ENCODE data around the gene COBLL1.

COBLL1 gene

GRCh38 chr2:164675027-164675426 is 166.6 kb downstream of the COBLL1 start:
- no peak overlapping the region for H3K27ac ChIP-seq (ENCODE audit: low read depth, low read length, severe bottlenecking)
- 80 to 100% methylated on average over 1 of the region's 2 CpGs for WGBS, 2 experiments (ENCODE audit: insufficient coverage in 2 of 2)
- no peaks in the 10 kb centered on the region for H3K9me3 ChIP-seq (ENCODE audit: control insufficient read depth, low read length)
- H3K4me3 ChIP-seq (ENCODE audit: extremely low read depth, insufficient read depth, low read length, poor library complexity, severe bottlenecking), result no peak overlapping the region
- no peaks in the 10 kb centered on the region for H3K4me1 ChIP-seq (ENCODE audit: control insufficient read depth, insufficient read depth, low read length, poor library complexity, severe bottlenecking)
- no peaks in the 10 kb centered on the region for H3K36me3 ChIP-seq (ENCODE audit: control insufficient read depth, insufficient read depth, low read length)

- no peak overlapping the region for H3K27ac ChIP-seq (ENCODE audit: low read depth, low read length, severe bottlenecking)
Measured at GRCh38 chr2:164671664-164672396, 169.8 kb downstream of the COBLL1 start.

GRCh38 chr2:164669291-164669690 is 172.3 kb downstream of the COBLL1 start:
- H3K9me3 ChIP-seq (ENCODE audit: control insufficient read depth, low read length), result no peaks in the 10 kb centered on the region
- no peaks in the 10 kb centered on the region for H3K36me3 ChIP-seq (ENCODE audit: control insufficient read depth, insufficient read depth, low read length)
- no peaks in the 10 kb centered on the region for H3K4me1 ChIP-seq (ENCODE audit: control insufficient read depth, insufficient read depth, low read length, poor library complexity, severe bottlenecking)
- H3K27ac ChIP-seq (ENCODE audit: low read depth, low read length, severe bottlenecking), result no peak overlapping the region
- no peak overlapping the region for H3K4me3 ChIP-seq (ENCODE audit: extremely low read depth, insufficient read depth, low read length, poor library complexity, severe bottlenecking)

More at GRCh38 chr2:164671664-164672396, 169.8 kb downstream of the COBLL1 start:
- no peaks in the 10 kb centered on the region for H3K4me1 ChIP-seq (ENCODE audit: control insufficient read depth, insufficient read depth, low read length, poor library complexity, severe bottlenecking)
- no peak overlapping the region for H3K4me3 ChIP-seq (ENCODE audit: extremely low read depth, insufficient read depth, low read length, poor library complexity, severe bottlenecking)
- WGBS, 2 experiments (ENCODE audit: insufficient coverage in 2 of 2), result 92 to 100% methylated on average over 2 to 3 of the region's 4 CpGs
- H3K36me3 ChIP-seq (ENCODE audit: control insufficient read depth, insufficient read depth, low read length), result no peaks in the 10 kb centered on the region
- H3K9me3 ChIP-seq (ENCODE audit: control insufficient read depth, low read length), result no peaks in the 10 kb centered on the region

- Histone ChIP-seq H3K9me3 (ENCODE audit: control insufficient read depth, low read length) (no peaks in the 10 kb centered on the region), H3K36me3 (ENCODE audit: control insufficient read depth, insufficient read depth, low read length) (no peaks in the 10 kb centered on the region), H3K27ac (ENCODE audit: low read depth, low read length, severe bottlenecking) (no peak overlapping the region), H3K4me3 (ENCODE audit: extremely low read depth, insufficient read depth, low read length, poor library complexity, severe bottlenecking) (no peak overlapping the region), H3K4me1 (ENCODE audit: control insufficient read depth, insufficient read depth, low read length, poor library complexity, severe bottlenecking) (no peaks in the 10 kb centered on the region)
- WGBS, 2 experiments (ENCODE audit: insufficient coverage in 2 of 2), result no CpG with 5 or more reads among the region's 2 CpGs
Measured at GRCh38 chr2:164667566-164667965, 174.1 kb downstream of the COBLL1 start.

- Histone ChIP-seq H3K4me3 (ENCODE audit: extremely low read depth, insufficient read depth, low read length, poor library complexity, severe bottlenecking) (no peak overlapping the region), H3K27ac (ENCODE audit: low read depth, low read length, severe bottlenecking) (no peak overlapping the region), H3K9me3 (ENCODE audit: control insufficient read depth, low read length) (no peaks in the 10 kb centered on the region), H3K36me3 (ENCODE audit: control insufficient read depth, insufficient read depth, low read length) (no peaks in the 10 kb centered on the region), H3K4me1 (ENCODE audit: control insufficient read depth, insufficient read depth, low read length, poor library complexity, severe bottlenecking) (no peaks in the 10 kb centered on the region)
Measured at GRCh38 chr2:164664070-164664469, 177.6 kb downstream of the COBLL1 start.

GRCh38 chr2:164662868-164663631 is 178.6 kb downstream of the COBLL1 start:
- H3K36me3 ChIP-seq (ENCODE audit: control insufficient read depth, insufficient read depth, low read length), result no peaks in the 10 kb centered on the region
- WGBS, 2 experiments (ENCODE audit: insufficient coverage in 2 of 2), result no CpG with 5 or more reads among the region's 1 CpG
- no peak overlapping the region for H3K27ac ChIP-seq (ENCODE audit: low read depth, low read length, severe bottlenecking)
- no peak overlapping the region for H3K4me3 ChIP-seq (ENCODE audit: extremely low read depth, insufficient read depth, low read length, poor library complexity, severe bottlenecking)
- no peaks in the 10 kb centered on the region for H3K4me1 ChIP-seq (ENCODE audit: control insufficient read depth, insufficient read depth, low read length, poor library complexity, severe bottlenecking)
- no peaks in the 10 kb centered on the region for H3K9me3 ChIP-seq (ENCODE audit: control insufficient read depth, low read length)

- WGBS, 2 experiments (ENCODE audit: insufficient coverage in 2 of 2), result 50 to 100% methylated on average over 1 of the region's 1 CpG
- Histone ChIP-seq H3K9me3 (ENCODE audit: control insufficient read depth, low read length) (no peaks in the 10 kb centered on the region), H3K4me1 (ENCODE audit: control insufficient read depth, insufficient read depth, low read length, poor library complexity, severe bottlenecking) (no peaks in the 10 kb centered on the region), H3K27ac (ENCODE audit: low read depth, low read length, severe bottlenecking) (no peak overlapping the region), H3K36me3 (ENCODE audit: control insufficient read depth, insufficient read depth, low read length) (no peaks in the 10 kb centered on the region), H3K4me3 (ENCODE audit: extremely low read depth, insufficient read depth, low read length, poor library complexity, severe bottlenecking) (no peak overlapping the region)
Measured at GRCh38 chr2:164662066-164662465, 179.6 kb downstream of the COBLL1 start.

- Histone ChIP-seq H3K27ac (ENCODE audit: low read depth, low read length, severe bottlenecking) (no peak overlapping the region), H3K9me3 (ENCODE audit: control insufficient read depth, low read length) (no peaks in the 10 kb centered on the region), H3K36me3 (ENCODE audit: control insufficient read depth, insufficient read depth, low read length) (no peaks in the 10 kb centered on the region), H3K4me1 (ENCODE audit: control insufficient read depth, insufficient read depth, low read length, poor library complexity, severe bottlenecking) (no peaks in the 10 kb centered on the region), H3K4me3 (ENCODE audit: extremely low read depth, insufficient read depth, low read length, poor library complexity, severe bottlenecking) (no peak overlapping the region)
Measured at GRCh38 chr2:164661349-164661748, 180.3 kb downstream of the COBLL1 start.

GRCh38 chr2:164657129-164657528 is 184.5 kb downstream of the COBLL1 start:
- no peak overlapping the region for H3K27ac ChIP-seq (ENCODE audit: low read depth, low read length, severe bottlenecking)
- no peaks in the 10 kb centered on the region for H3K9me3 ChIP-seq (ENCODE audit: control insufficient read depth, low read length)
- H3K4me3 ChIP-seq (ENCODE audit: extremely low read depth, insufficient read depth, low read length, poor library complexity, severe bottlenecking), result no peak overlapping the region
- H3K36me3 ChIP-seq (ENCODE audit: control insufficient read depth, insufficient read depth, low read length), result no peaks in the 10 kb centered on the region
- H3K4me1 ChIP-seq (ENCODE audit: control insufficient read depth, insufficient read depth, low read length, poor library complexity, severe bottlenecking), result no peaks in the 10 kb centered on the region
- 100% methylated on average over 1 of the region's 2 CpGs for WGBS, 2 experiments (ENCODE audit: insufficient coverage in 2 of 2)

- no peak overlapping the region for H3K27ac ChIP-seq (ENCODE audit: low read depth, low read length, severe bottlenecking)
- WGBS, 2 experiments (ENCODE audit: insufficient coverage in 2 of 2), result 100% methylated on average over 1 of the region's 2 CpGs; no CpG with 5 or more reads in 1 of the 2 experiments
- H3K36me3 ChIP-seq (ENCODE audit: control insufficient read depth, insufficient read depth, low read length), result no peaks in the 10 kb centered on the region
Measured at GRCh38 chr2:164655750-164656149, 185.9 kb downstream of the COBLL1 start.

GRCh38 chr2:164655336-164655735 is 186.3 kb downstream of the COBLL1 start:
- no peak overlapping the region for H3K4me3 ChIP-seq (ENCODE audit: extremely low read depth, insufficient read depth, low read length, poor library complexity, severe bottlenecking)
- H3K4me1 ChIP-seq (ENCODE audit: control insufficient read depth, insufficient read depth, low read length, poor library complexity, severe bottlenecking), result no peaks in the 10 kb centered on the region
- H3K9me3 ChIP-seq (ENCODE audit: control insufficient read depth, low read length), result no peaks in the 10 kb centered on the region
- H3K36me3 ChIP-seq (ENCODE audit: control insufficient read depth, insufficient read depth, low read length), result no peaks in the 10 kb centered on the region
- no peak overlapping the region for H3K27ac ChIP-seq (ENCODE audit: low read depth, low read length, severe bottlenecking)

More at GRCh38 chr2:164655750-164656149, 185.9 kb downstream of the COBLL1 start:
- Histone ChIP-seq H3K9me3 (ENCODE audit: control insufficient read depth, low read length) (no peaks in the 10 kb centered on the region), H3K4me1 (ENCODE audit: control insufficient read depth, insufficient read depth, low read length, poor library complexity, severe bottlenecking) (no peaks in the 10 kb centered on the region), H3K4me3 (ENCODE audit: extremely low read depth, insufficient read depth, low read length, poor library complexity, severe bottlenecking) (no peak overlapping the region)
